Measurements from ENCODE around the gene TBC1D5.

The TBC1D5 gene

DNA sequence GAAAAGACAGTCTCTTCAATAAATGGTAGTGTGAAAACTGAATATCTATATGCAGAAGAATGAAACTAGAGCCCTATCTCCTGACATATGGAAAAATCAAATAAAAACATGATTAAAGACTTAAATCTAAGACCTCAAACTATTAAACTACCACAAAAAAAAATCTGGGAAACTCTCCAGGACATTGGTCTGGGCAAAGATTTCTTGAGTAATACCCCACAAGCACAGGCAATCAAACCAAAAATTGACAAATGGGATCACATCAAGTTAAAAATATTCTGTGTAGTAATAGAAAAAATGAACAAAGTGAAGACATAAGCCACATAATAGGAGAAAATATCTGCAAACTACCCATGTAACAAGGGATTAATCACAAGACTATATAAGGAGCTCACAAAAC is 286.4 kb downstream of the TBC1D5 start:
- DNase-seq = no peak

GRCh38 chr3:17444865-17445264 is 297.6 kb downstream of the TBC1D5 start:
- no peak for DNase-seq

- DNase-seq = no peak
Observed at GRCh38 chr3:17443142-17443541, 299.3 kb downstream of the TBC1D5 start.

DNA sequence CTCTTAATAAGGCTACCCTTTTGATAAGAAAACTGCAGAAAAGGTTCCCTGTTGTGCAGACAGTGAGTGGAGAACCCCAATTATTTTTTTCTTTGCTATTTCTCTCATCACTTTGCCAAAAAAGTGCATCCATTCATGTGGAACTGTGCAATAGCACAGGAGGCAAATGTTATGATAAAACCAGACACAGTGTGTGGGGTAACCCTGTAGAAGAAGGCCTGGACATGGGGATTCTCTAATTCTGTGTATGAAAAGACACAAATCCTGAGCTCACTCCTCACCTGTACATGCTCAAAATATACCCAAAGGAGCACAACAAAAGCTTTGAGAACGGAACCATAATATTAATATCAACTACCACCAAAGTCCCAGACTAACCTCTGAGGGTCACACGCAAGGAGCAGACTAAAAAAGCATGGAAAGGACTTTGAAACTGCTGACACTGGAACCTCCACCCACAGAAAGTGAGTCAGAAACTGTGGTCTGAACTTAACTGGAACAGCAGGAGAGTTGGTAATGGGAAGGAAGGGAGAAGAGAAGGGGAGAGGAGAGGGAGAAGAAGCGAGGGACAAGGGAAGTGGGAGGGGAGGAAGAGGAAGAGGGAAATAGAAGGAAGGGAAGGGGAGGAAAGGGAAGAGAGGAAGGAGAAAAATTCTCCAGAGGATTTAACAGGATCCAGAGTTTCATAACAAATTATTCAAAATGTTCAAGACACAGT is 299.9 kb downstream of the TBC1D5 start:
- no peak for DNase-seq

GRCh38 chr3:17433876-17434275 is 308.6 kb downstream of the TBC1D5 start:
- DNase-seq = no peak

DNA sequence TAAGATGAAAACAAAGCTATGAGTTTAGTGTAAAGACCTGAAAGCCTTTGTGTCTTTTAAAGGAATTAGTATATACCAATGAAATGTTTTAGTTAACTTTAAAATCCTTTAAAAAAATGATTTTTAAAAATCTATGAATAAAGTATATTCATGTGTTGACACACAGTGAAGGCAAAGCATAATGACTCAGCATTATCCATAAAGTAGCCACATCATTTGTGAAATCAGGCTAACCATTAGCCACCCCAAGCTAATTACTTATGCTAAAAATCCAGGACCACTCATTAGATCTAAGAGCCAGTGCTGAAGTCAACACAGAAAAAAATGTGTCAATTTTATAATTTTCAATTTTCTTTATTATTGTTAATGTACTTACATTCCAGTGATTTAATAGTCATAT is 310.2 kb downstream of the TBC1D5 start:
- DNase-seq = no peak

DNA sequence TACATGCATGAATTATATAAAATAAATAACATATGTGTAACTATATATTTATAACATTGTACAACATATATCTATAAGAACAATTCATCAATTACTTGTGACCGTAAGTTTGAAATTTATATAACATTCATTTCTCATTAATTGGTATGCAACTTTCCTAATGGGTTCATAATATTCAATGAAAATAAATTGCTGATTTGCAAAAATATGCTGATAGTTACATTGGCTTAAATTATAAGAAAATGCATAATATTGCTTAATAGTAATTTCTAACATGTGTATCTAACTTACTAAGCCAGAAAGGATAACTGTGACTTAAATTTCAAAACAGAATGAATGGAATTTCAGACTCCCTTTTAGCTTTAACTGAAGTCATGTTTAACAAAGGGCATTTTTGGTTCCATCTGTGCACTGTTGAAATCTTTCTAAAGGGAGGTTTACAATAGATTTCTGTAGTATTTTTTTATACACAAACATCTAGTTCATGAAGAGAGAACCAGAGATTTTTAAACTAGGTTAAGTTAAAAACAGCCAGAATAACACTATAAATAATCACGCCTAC is 310.9 kb downstream of the TBC1D5 start:
- DNase-seq = no peak

DNA sequence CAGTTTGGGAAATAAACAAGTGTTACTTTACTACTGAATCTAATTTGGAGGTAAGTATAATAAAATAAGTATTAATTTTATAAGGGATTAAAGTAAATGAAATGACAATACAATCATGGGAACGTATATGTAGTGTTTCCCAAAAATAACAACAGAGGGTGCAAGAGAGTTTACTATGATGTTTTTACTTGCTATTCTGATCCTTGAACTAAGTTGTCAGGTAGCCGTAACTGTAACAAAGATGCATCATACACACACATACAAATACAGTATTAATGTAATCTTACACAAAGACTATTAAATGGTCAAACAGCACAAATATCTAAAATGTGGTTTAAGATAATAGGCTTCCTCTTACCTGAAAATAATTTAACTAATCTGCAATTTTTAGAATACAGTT is 311.4 kb downstream of the TBC1D5 start:
- DNase-seq = no peak

DNA sequence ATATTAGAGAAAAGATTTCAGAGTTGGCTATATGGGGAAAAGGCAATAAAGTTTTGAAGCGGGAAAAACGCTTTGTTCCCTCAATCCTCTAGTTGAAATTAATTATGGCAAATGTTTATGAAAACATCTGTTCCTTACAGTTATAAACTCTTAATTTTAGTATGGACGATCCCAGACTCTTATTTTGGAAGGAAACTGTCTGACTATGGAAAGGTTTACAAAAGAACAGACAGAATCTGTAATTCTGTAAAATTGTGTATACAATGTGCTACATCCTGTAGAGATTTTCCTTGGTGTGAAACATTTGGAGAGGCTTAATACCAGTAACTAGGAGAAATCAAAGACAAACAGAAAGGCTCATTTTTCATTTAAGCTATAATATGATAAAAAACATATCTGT is 311.8 kb downstream of the TBC1D5 start:
- no peak for DNase-seq

DNA sequence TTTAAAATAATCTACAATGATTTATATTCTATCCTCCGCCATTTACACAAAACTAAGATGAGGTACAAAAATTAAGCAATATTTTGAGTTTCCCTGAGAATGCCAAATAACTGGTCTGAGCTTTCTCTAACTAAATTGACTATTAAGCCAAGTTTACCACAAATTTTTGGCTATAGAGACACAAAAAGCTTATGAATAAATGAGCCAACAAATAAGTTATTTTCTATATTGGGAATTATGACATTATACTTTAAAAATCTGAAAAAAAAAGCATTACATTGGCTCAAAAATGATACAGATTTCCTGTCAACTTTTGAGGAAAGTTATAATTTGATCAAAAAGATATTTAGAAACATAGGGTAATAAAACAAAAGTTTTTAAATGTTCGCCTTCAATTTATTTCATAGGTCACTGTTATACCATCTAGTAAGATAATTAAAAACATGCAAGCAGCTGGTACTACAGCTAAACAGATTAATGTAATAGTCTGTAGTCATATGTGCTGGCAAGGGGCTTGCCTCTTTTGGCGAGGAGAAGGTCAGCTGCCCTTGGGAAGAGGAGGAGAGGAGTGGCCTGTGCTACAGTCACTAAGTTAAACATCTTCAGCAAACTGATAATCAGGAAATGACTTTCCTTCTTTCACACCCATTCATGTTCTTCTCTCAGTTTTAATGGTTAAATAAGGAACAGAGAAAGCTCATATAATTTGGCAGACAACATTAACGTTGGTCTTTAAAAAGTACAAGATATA is 318.5 kb downstream of the TBC1D5 start:
- no peak for DNase-seq

DNA sequence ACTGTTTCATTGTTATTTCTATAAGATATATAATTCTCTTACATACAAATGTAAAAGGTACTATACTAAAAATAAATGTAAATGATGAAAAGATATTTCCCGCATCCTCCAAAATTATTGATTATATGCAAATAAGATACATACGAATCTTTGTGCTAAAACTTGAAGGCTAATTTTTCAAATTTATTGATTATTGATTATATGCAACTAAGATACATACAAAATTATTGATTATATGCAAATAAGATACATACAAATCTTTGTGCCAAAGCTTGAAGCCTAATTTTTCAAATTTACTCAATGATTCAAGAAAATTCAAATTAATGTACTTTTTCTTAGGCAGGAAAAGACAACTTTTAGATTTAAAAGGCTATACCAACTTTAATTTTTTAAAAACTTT is 319.8 kb downstream of the TBC1D5 start:
- DNase-seq = no peak

DNA sequence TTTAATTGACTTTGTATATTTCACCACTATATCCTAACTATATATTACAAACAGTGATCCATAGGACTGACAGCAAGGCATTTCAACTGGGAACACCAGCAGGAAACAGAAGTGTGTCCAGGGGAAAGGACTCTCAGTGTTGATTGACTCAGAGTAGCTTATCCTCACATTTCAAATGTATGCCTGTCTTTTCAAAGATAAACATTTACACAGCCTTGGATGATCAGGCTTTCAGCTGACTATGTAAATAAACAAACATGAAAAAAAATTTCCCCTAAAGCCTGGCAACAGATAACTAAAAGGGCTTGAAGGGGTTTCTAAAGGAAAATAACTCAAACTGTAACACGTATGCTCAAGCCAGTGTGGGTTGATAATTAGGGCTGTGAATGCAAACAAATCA is 321.8 kb downstream of the TBC1D5 start:
- DNase-seq = no peak

- DNase-seq = no peak
Observed at GRCh38 chr3:17412950-17413530, 329.4 kb downstream of the TBC1D5 start.

DNA sequence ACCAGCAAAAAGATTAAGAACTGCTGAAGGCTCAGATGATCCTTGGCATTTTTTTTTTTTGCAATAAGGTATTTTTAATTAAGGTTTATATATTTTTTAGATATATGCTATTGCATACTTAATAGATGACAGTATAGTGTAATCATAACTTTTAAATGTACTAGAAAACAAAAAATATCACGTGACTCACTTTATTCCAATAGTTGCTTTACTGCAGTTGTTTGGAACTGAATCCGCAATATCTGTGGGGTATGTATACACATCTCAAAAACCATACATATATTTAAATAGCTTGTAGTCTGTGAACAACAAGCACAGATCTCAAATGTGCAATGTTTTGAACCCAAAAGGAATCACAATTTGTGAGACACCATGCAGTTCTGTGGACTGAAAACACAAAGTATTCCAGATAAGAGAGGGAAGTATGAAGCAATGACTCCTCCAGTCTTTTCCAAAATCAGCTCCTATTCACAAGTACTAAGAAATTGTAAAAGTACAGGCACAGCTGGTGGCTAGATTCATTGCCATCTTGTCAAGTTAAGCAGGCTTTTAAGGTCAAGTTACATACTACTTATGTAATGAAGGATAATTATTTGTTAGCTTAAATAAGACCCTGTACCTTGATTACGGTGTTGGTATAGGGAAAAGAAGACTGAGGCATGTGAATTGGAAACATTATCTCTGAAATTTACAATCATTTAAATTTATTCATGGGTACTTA is 331.1 kb downstream of the TBC1D5 start:
- DNase-seq = no peak

DNA sequence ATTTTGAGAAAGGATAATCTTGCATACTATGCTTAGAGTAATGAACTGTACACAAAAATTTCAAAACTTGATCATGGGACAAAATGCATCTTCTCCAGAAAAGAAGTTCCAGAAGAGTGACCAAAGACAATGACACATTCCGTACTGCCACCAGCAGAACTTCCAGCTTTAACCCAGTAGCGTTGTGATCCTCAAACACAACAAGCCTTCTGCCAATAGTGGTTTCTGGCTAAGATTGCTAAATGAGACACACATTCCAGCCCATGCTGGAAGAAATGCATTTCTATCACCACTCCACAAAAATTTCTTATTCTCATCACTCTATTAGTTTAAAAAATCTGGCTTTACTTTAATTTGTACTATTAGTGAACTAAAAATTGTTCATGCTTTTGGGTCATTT is 334.9 kb downstream of the TBC1D5 start:
- no peak for DNase-seq

DNA sequence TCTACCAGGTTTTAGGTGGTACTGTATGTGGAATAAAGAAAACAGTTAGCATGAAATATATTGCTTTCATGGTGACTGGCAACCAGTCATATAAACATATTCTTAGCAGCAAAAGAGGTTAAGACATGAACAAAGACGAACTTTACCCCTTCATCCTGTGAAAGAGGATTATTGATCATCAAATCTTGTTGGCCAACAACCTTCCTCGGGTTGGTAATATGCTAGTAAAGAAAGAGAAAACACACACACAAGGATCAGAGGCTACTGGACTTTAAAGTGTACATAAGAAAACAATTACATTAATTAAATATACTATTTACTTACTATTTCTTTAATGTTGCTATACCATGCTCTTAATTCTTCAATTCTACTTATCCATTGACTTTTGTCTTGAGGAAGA is 337.9 kb downstream of the TBC1D5 start:
- no peak for DNase-seq

- no peak for DNase-seq
Observed at GRCh38 chr3:17402442-17402841, 340.0 kb downstream of the TBC1D5 start.

DNA sequence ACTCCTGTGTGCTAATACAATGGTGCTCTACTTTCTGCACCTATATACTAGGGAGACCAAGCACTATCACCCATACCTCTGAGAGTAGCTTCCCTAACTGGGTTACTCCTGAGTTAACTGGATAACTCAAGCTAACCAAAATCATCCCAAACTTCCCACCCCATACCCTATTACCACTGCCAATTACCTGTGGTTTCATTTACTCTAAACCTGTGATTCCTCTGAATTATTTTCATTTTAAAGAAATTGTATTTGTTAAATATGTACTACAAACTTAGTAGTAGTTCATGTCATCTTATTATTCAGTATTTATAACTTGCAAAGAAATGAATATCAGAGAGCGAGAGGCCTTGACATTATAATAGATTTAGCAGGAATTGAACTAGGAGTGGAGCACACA is 340.5 kb downstream of the TBC1D5 start:
- DNase-seq = no peak

DNA sequence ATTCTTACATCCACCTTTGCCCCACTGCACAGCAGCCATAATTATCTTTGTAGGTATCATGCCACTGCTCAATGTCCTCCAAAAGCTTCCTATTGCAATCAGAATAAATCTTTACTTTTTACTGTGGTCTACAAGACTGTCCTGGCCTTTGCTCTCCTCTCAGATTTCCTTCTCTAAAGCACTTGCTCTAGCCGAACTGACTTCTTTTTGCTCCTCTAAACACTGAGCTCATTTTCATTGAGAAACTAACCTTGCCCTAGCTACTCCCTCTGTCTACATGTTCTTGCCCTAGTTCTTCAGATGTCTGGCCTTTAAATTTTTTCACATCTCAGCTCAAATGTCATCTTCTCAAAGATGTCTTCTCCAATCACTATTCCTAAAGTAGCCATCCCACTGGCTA is 342.8 kb downstream of the TBC1D5 start:
- no peak for DNase-seq

- no peak for DNase-seq
Observed at GRCh38 chr3:17398959-17399551, 343.4 kb downstream of the TBC1D5 start.

- no peak for DNase-seq
Observed at GRCh38 chr3:17396036-17396435, 346.4 kb downstream of the TBC1D5 start.

- no peak for DNase-seq
Observed at GRCh38 chr3:17394541-17395155, 347.8 kb downstream of the TBC1D5 start.

Data from NCI-H1048 (cell line).